A549 (cell line): ENCODE results near the gene UCKL1. TPM values are rescaled to one million over a fixed set of nuclear protein-coding genes. Genes with fewer than 3 reads are reported as not detected.

Experiments used
- ATAC-seq, 2 experiments: fragments of 200-7000 bp in 1 of 2; fragments of >200 bp in 1 of 2; cut with Nextera tagmentation in 1 of 2; cut with Tn5 transposase in 1 of 2; 3 replicates each; pipeline versions ENCODE4 v1.8.0 to v1.9.1; 2018 to 2020; ENCODE audit warnings: mild to moderate bottlenecking in 1 of 2, moderate library complexity in 1 of 2
- CTCF ChIA-PET: fragments of 300-600 bp; sonication (Branson Sonifier 250); formaldehyde crosslinking; extraction: SDS; loops from one replicate; lab custom pipeline; 2021; ENCODE audit warnings: antibody characterized with exemption, inconsistent platforms; lab: Yijun Ruan, JAX
- POLR2A ChIA-PET: fragments of 350-600 bp; formaldehyde crosslinking; extraction: SDS; loops from one replicate; lab custom pipeline; 2021; ENCODE audit warnings: antibody characterized with exemption, inconsistent platforms; lab: Yijun Ruan, JAX
- DNase-seq, 2 experiments: peaks; one replicate each; pipeline versions ENCODE4 v3.0.0 to v3.0.0-alpha.2; 2011 to 2016; ENCODE audit warnings: low read depth in 1 of 2, low spot score in 1 of 2
- FAIRE-seq: peaks from 2 replicates; lab custom pipeline; 2011; peaks lifted over from hg19 to GRCh38; lab: Jason Lieb, UNC
- H3K27ac ChIP-seq, 2 experiments: fragments of >200 bp; sonication (Bioruptor Twin); formaldehyde crosslinking; 3 replicates each; pipeline ENCODE4 v1.5.1; 2016 to 2017
- H3K4me1 ChIP-seq: fragments of >200 bp; sonication (Bioruptor Twin); formaldehyde crosslinking; 3 replicates; pipeline ENCODE4 v1.6.1; 2016
- H3K4me2 ChIP-seq: fragments of >200 bp; sonication (Bioruptor Twin); formaldehyde crosslinking; 3 replicates; pipeline ENCODE4 v1.6.1; 2016
- H3K4me3 ChIP-seq: fragments of >200 bp; sonication (Bioruptor Twin); formaldehyde crosslinking; 3 replicates; pipeline ENCODE4 v1.5.1; 2016
- H3K9me3 ChIP-seq: fragments of >200 bp; sonication (Bioruptor Twin); formaldehyde crosslinking; 3 replicates; pipeline ENCODE4 v1.6.1; 2016
- BHLHE40 ChIP-seq: IDR thresholded peaks from 2 replicates; pipeline ENCODE4 v1.6.1; 2012; ENCODE audit warnings: low read depth, low read length, inconsistent platforms
- CBX8 ChIP-seq: fragments of 200-600 bp; sonication (generic); IDR thresholded peaks from 2 replicates; pipeline ENCODE4 v1.6.1; 2016
- CEBPB ChIP-seq, 2 experiments: fragments of >200 bp in 1 of 2; sonication (Bioruptor Twin) in 1 of 2; formaldehyde crosslinking in 1 of 2; IDR thresholded peaks; 2 replicates each; pipeline ENCODE4 v1.6.1; 2012 to 2016
- CHD2 ChIP-seq: fragments of 150-350 bp; IDR thresholded peaks from 2 replicates; pipeline ENCODE4 v1.6.1; 2014; ENCODE audit warnings: low read length; ENCODE audit not compliant: partially characterized antibody
- E2F6 ChIP-seq: IDR thresholded peaks from 2 replicates; pipeline ENCODE4 v1.6.1; 2012; ENCODE audit warnings: low read depth, borderline replicate concordance
- EHF ChIP-seq: fragments of 250-450 bp; sonication (Bioruptor Pico); IDR thresholded peaks from 2 replicates; pipeline ENCODE4 v1.5.0; 2020; ENCODE audit warnings: mild to moderate bottlenecking
- EHMT2 ChIP-seq: fragments of 200-600 bp; sonication (generic); IDR thresholded peaks from 2 replicates; pipeline ENCODE4 v1.6.1; 2016; ENCODE audit warnings: antibody characterized with exemption, low read depth, mild to moderate bottlenecking, moderate library complexity
- EP300 ChIP-seq, 2 experiments: fragments of >200 bp; sonication (Bioruptor Twin); formaldehyde crosslinking; IDR thresholded peaks; 2 replicates in 1 of 2; 3 replicates in 1 of 2; pipeline ENCODE4 v1.6.1; 2016 to 2017
- FOSB ChIP-seq: fragments of 250-450 bp; sonication (Bioruptor Pico); IDR thresholded peaks from 2 replicates; pipeline ENCODE4 v1.5.0; 2020; ENCODE audit warnings: mild to moderate bottlenecking, moderate library complexity
- FOSL2 ChIP-seq, 2 experiments: fragments of 450-650 bp in 1 of 2; fragments of >200 bp in 1 of 2; sonication (Bioruptor Twin) in 1 of 2; formaldehyde crosslinking; IDR thresholded peaks; 2 replicates each; pipeline versions ENCODE4 v1.5.0 to v1.6.1; 2016 to 2020; ENCODE audit warnings: mild to moderate bottlenecking in 1 of 2, moderate library complexity in 1 of 2
- HDAC2 ChIP-seq: fragments of 200-600 bp; sonication (generic); IDR thresholded peaks from 2 replicates; pipeline ENCODE4 v1.6.1; 2016
- HEYL ChIP-seq: fragments of 250-450 bp; sonication (Bioruptor Pico); IDR thresholded peaks from 2 replicates; pipeline ENCODE4 v1.8.0; 2021; ENCODE audit warnings: mild to moderate bottlenecking, moderate library complexity
- JUN ChIP-seq, 2 experiments: fragments of >200 bp; sonication (Bioruptor Twin); formaldehyde crosslinking; IDR thresholded peaks; 2 replicates in 1 of 2; 3 replicates in 1 of 2; pipeline ENCODE4 v1.6.1; 2016 to 2017
- KDM1A ChIP-seq: fragments of 200-600 bp; sonication (generic); IDR thresholded peaks from 2 replicates; pipeline ENCODE4 v1.6.1; 2016; ENCODE audit warnings: low read depth, mild to moderate bottlenecking
- MAZ ChIP-seq: fragments of 150-350 bp; IDR thresholded peaks from 2 replicates; pipeline ENCODE4 v1.6.1; 2014; ENCODE audit warnings: antibody characterized with exemption, low read depth, low read length, borderline replicate concordance
- NPAS2 ChIP-seq: fragments of 250-450 bp; sonication (Bioruptor Pico); IDR thresholded peaks from 2 replicates; pipeline ENCODE4 v1.8.0; 2022; ENCODE audit warnings: mild to moderate bottlenecking, moderate library complexity, borderline replicate concordance
- NR3C1 ChIP-seq: fragments of >200 bp; sonication (Bioruptor Twin); formaldehyde crosslinking; IDR thresholded peaks from 3 replicates; pipeline ENCODE4 v1.6.1; 2017
- PHF8 ChIP-seq: fragments of 200-600 bp; sonication (generic); IDR thresholded peaks from 2 replicates; pipeline ENCODE4 v1.6.1; 2016; ENCODE audit warnings: low read depth, mild to moderate bottlenecking, antibody characterized with exemption, moderate library complexity, borderline replicate concordance
- RAD21 ChIP-seq, 2 experiments: fragments of >200 bp in 1 of 2; sonication (Bioruptor Twin) in 1 of 2; formaldehyde crosslinking in 1 of 2; IDR thresholded peaks in 1 of 2; conservative IDR thresholded peaks in 1 of 2; 2 replicates in 1 of 2; 3 replicates in 1 of 2; pipeline ENCODE4 v1.6.1; 2012 to 2018; ENCODE audit warnings: inconsistent platforms in 1 of 2
- RCOR1 ChIP-seq: fragments of 150-350 bp; IDR thresholded peaks from 2 replicates; pipeline ENCODE4 v1.6.1; 2014; ENCODE audit warnings: antibody characterized with exemption, low read length, low read depth
- REST ChIP-seq: fragments of 200-600 bp; sonication (generic); IDR thresholded peaks from 2 replicates; pipeline ENCODE4 v1.6.1; 2016; ENCODE audit warnings: antibody characterized with exemption, mild to moderate bottlenecking, moderate library complexity
- RFX5 ChIP-seq: fragments of 450-650 bp; IDR thresholded peaks from 2 replicates; pipeline ENCODE4 v1.7.1; 2014; ENCODE audit warnings: antibody characterized with exemption, mild to moderate bottlenecking, moderate library complexity
- SMC3 ChIP-seq: fragments of >200 bp; sonication (Bioruptor Twin); formaldehyde crosslinking; IDR thresholded peaks from 3 replicates; pipeline ENCODE4 v1.6.1; 2018; ENCODE audit warnings: inconsistent platforms
- ZFP36 ChIP-seq: fragments of 450-650 bp; IDR thresholded peaks from 2 replicates; pipeline ENCODE4 v1.6.1; 2014; ENCODE audit warnings: borderline replicate concordance; ENCODE audit not compliant: partially characterized antibody
- ZSCAN20 ChIP-seq: fragments of 250-450 bp; sonication (Bioruptor Pico); IDR thresholded peaks from 2 replicates; pipeline ENCODE4 v1.8.0; 2022; ENCODE audit warnings: mild to moderate bottlenecking, moderate library complexity
- WGBS: methylation state at CpG from one replicate; pipeline ENCODE4 v1.1.6; 2017; ENCODE audit errors: missing lambda C conversion rate; 5-methylcytosine and 5-hydroxymethylcytosine counted together
- polyA plus RNA-seq, 4 experiments: library from polyadenylated mRNA; depleted of rRNA in 3 of 4; stranded (reverse); fragments of >200 nt; fragmentation: RNase III in 1 of 4; extraction: RNeasy Plus Mini Kit Qiagen cat#74134 plus additional on column Dnase treatment in 1 of 4; gene quantifications; 2 replicates in 3 of 4; 3 replicates in 1 of 4; pipeline ENCODE4 v1.2.3, GENCODE V29; 2011 to 2017
- TF ChIP-seq, protein P1 (sequence below): fragments of >200 bp; sonication (Bioruptor Twin); formaldehyde crosslinking; IDR thresholded peaks from 3 replicates; pipeline ENCODE4 v1.5.1; 2016
- TF ChIP-seq, protein P2 (sequence below): fragments of 450-650 bp; IDR thresholded peaks from 2 replicates; pipeline ENCODE4 v1.6.1; 2014; ENCODE audit warnings: antibody characterized with exemption

The UCKL1 gene
- polyA plus RNA-seq, 2 of the 4 experiments (the other 2 are of a cell fraction), result 19.1 to 30.4 TPM

- FAIRE-seq, result no peak
- ATAC-seq, result no peak
- ChIA-PET POLR2A (interaction anchor here (0.7 kb wide), 1 partner anchor 65 kb away, joined by 6 read pairs; the partner anchor contains the start of gene UCKL1), CTCF (interaction anchor here (1.6 to 3.0 kb wide), 4 partner anchors 9 to 83 kb away, joined by 3 to 15 read pairs (median 10); partner anchors contain the start of gene TPD52L2)
- TF ChIP-seq BHLHE40, result no peak
- TF ChIP-seq, protein P1, sequence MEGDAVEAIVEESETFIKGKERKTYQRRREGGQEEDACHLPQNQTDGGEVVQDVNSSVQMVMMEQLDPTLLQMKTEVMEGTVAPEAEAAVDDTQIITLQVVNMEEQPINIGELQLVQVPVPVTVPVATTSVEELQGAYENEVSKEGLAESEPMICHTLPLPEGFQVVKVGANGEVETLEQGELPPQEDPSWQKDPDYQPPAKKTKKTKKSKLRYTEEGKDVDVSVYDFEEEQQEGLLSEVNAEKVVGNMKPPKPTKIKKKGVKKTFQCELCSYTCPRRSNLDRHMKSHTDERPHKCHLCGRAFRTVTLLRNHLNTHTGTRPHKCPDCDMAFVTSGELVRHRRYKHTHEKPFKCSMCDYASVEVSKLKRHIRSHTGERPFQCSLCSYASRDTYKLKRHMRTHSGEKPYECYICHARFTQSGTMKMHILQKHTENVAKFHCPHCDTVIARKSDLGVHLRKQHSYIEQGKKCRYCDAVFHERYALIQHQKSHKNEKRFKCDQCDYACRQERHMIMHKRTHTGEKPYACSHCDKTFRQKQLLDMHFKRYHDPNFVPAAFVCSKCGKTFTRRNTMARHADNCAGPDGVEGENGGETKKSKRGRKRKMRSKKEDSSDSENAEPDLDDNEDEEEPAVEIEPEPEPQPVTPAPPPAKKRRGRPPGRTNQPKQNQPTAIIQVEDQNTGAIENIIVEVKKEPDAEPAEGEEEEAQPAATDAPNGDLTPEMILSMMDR, result no peak
- no peak for TF ChIP-seq RFX5
- no peak for TF ChIP-seq NPAS2 (CRISPR knock-in tag)
- no peak for TF ChIP-seq FOSB (CRISPR knock-in tag)
- TF ChIP-seq PHF8, result no peak
- no peak for TF ChIP-seq CBX8
- TF ChIP-seq CEBPB (IDR thresholded peaks at IDR 0.05), result no peak
- TF ChIP-seq, protein P2, sequence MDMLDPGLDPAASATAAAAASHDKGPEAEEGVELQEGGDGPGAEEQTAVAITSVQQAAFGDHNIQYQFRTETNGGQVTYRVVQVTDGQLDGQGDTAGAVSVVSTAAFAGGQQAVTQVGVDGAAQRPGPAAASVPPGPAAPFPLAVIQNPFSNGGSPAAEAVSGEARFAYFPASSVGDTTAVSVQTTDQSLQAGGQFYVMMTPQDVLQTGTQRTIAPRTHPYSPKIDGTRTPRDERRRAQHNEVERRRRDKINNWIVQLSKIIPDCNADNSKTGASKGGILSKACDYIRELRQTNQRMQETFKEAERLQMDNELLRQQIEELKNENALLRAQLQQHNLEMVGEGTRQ, result no peak
- no peak for TF ChIP-seq EHF (CRISPR knock-in tag)
- no peak for TF ChIP-seq HDAC2
- TF ChIP-seq MAZ, result no peak
- Histone ChIP-seq H3K4me3 (no peak overlapping the region), H3K9me3 (no peaks in the 10 kb centered on the region), H3K4me2 (no peak overlapping the region), H3K4me1 (peaks cover 4% of the 10 kb centered on the region), H3K27ac (no peak overlapping the region)
- 93% methylated on average over 26 of the region's 29 CpGs for WGBS
- no peak for DNase-seq
Measured at GRCh38 chr20:63891061-63892002, 64.9 kb downstream of the UCKL1 start.

DNA sequence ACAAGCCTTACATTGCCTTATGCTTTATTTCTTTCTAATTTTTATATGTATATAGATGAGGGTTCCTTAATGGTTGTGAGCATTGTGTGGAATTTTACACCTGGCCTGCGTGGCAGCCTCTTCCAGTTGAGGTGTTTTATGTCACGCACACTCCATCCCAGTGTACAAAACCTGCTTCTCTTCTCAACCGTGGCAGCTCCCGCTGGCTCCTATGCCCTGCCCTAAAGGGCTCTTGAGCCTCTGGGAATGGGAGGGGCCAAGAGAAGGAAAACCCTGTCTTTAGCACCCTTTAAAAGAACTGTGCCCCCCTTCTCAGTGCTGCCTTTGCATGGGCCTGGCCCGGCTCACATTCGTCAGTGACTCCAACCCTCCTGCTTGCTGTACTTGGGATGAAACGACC lies 65.6 kb downstream of the UCKL1 start:
- POLR2A ChIA-PET, result no interaction called here
- FAIRE-seq (no peak), ATAC-seq (no peak), DNase-seq (no peak)
- 86% methylated on average over 7 of the region's 7 CpGs for WGBS
- Histone ChIP-seq H3K4me2 (no peak overlapping the region), H3K4me3 (no peak overlapping the region), H3K27ac (no peak overlapping the region), H3K4me1 (no peaks in the 10 kb centered on the region), H3K9me3 (no peaks in the 10 kb centered on the region)
- CTCF ChIA-PET, result interaction anchor here (1.2 to 3.0 kb wide), 5 partner anchors 9 to 249 kb away, joined by 3 to 15 read pairs (median 9); partner anchors contain the start of gene TPD52L2
- TF ChIP-seq SMC3, result no peak
- TF ChIP-seq EHMT2, result no peak
- TF ChIP-seq ZFP36, result no peak
- TF ChIP-seq NR3C1, result no peak
- TF ChIP-seq ZSCAN20 (CRISPR knock-in tag), result no peak
- TF ChIP-seq MAZ, result no peak
- TF ChIP-seq EP300 (IDR thresholded peaks at IDR 0.05), result no peak
- no peak for TF ChIP-seq KDM1A
- no peak for TF ChIP-seq RAD21 (conservative IDR thresholded peaks at IDR 0.05 in 1 of 2, IDR thresholded peaks at IDR 0.05 in 1 of 2)
- no peak for TF ChIP-seq BHLHE40
- TF ChIP-seq FOSL2 (IDR thresholded peaks at IDR 0.05), result no peak
- TF ChIP-seq FOSL2 (CRISPR knock-in tag; IDR thresholded peaks at IDR 0.05), result no peak
- TF ChIP-seq E2F6, result no peak
- no peak for TF ChIP-seq HEYL
- TF ChIP-seq, protein P1, result no peak
- no peak for TF ChIP-seq REST
- no peak for TF ChIP-seq CHD2
- TF ChIP-seq RCOR1, result no peak
- TF ChIP-seq JUN (IDR thresholded peaks at IDR 0.05), result no peak
- no peak for TF ChIP-seq HDAC2
